ENCODE measurements around the gene SLC4A1AP. TPM values are rescaled to one million over a fixed set of nuclear protein-coding genes. Genes with fewer than 3 reads are reported as not detected.

Gene SLC4A1AP
- total and polyA plus RNA-seq, 2 donors from 2014 or later = 19.1 to 20.9 TPM

- intact Hi-C loops (cut with DNase I) = loop anchor here (10.0 kb wide), 1 partner anchor 746 kb away; no protein-coding TSS in a partner anchor
- TF ChIP-seq CTCF (IDR thresholded peaks at IDR 0.05; ENCODE audit: borderline replicate concordance, extremely low read depth, insufficient read depth) = no peak
- peaks cover 0 to 4% (median 2%) of the 10 kb centered on the region in 3 donors for H3K4me1 ChIP-seq (ENCODE audit: control insufficient read depth in 2 of 3, insufficient read depth in 2 of 3, low read depth in 1 of 3, low read length in 3 of 3)
- H3K9ac ChIP-seq (ENCODE audit: low read length in 3 of 3) = no peak overlapping the region
- FAIRE-seq (no peak), DNase-seq (no peak)
- no peaks in the 10 kb centered on the region for H3K9me3 ChIP-seq (ENCODE audit: control insufficient read depth in 2 of 3, insufficient read depth in 1 of 3, low read length in 3 of 3)
- H3K27me3 ChIP-seq (ENCODE audit: control insufficient read depth, insufficient read depth, low read length) = no peaks in the 10 kb centered on the region
- peak overlapping the region in 1 of 2 donors; percentile 72 for H3K27ac ChIP-seq (ENCODE audit: low read depth in 2 of 2, low read length in 2 of 2)
- no peaks in the 10 kb centered on the region for H3K36me3 ChIP-seq (ENCODE audit: control insufficient read depth in 2 of 3, insufficient read depth in 3 of 3, low read length in 3 of 3)
- H3K4me3 ChIP-seq (ENCODE audit: low read length in 3 of 3) = no peak overlapping the region
Measured at GRCh38 chr2:27708666-27709065, 45.0 kb downstream of the SLC4A1AP start.

- no peaks in the 10 kb centered on the region for H3K36me3 ChIP-seq (ENCODE audit: control insufficient read depth in 2 of 3, insufficient read depth in 3 of 3, low read length in 3 of 3)
- intact Hi-C loops (cut with DNase I) = loop anchor here (10.0 kb wide), 1 partner anchor 745 kb away; no protein-coding TSS in a partner anchor
- no peak for FAIRE-seq
- H3K27me3 ChIP-seq (ENCODE audit: control insufficient read depth, insufficient read depth, low read length) = no peaks in the 10 kb centered on the region
- no peak overlapping the region for H3K9ac ChIP-seq (ENCODE audit: low read length in 3 of 3)
- peak in 2 of 5 donors; percentile 19 to 29 for DNase-seq
- H3K27ac ChIP-seq (ENCODE audit: low read depth in 2 of 2, low read length in 2 of 2) = peak overlapping the region in 1 of 2 donors; percentile 15
- peaks cover 0 to 4% (median 2%) of the 10 kb centered on the region in 3 donors for H3K4me1 ChIP-seq (ENCODE audit: control insufficient read depth in 2 of 3, insufficient read depth in 2 of 3, low read depth in 1 of 3, low read length in 3 of 3)
- H3K4me3 ChIP-seq (ENCODE audit: low read length in 3 of 3) = no peak overlapping the region
- TF ChIP-seq CTCF (IDR thresholded peaks at IDR 0.05; ENCODE audit: borderline replicate concordance, extremely low read depth, insufficient read depth) = no peak
- no peaks in the 10 kb centered on the region for H3K9me3 ChIP-seq (ENCODE audit: control insufficient read depth in 2 of 3, insufficient read depth in 1 of 3, low read length in 3 of 3)
Measured at GRCh38 chr2:27709326-27709725, 45.6 kb downstream of the SLC4A1AP start.

GRCh38 chr2:27709960-27710575 is 46.4 kb downstream of the SLC4A1AP start:
- H3K27me3 ChIP-seq (ENCODE audit: control insufficient read depth, insufficient read depth, low read length) = no peaks in the 10 kb centered on the region
- FAIRE-seq (no peak), DNase-seq (no peak)
- H3K4me1 ChIP-seq (ENCODE audit: control insufficient read depth in 2 of 3, insufficient read depth in 2 of 3, low read depth in 1 of 3, low read length in 3 of 3) = peaks cover 0 to 7% (median 2%) of the 10 kb centered on the region in 3 donors
- H3K27ac ChIP-seq (ENCODE audit: low read depth in 2 of 2, low read length in 2 of 2) = no peak overlapping the region
- H3K4me3 ChIP-seq (ENCODE audit: low read length in 3 of 3) = no peak overlapping the region
- no peak overlapping the region for H3K9ac ChIP-seq (ENCODE audit: low read length in 3 of 3)
- intact Hi-C loops (cut with DNase I) = loop anchor here (10.0 kb wide), 1 partner anchor 745 kb away; no protein-coding TSS in a partner anchor
- no peak for TF ChIP-seq CTCF (IDR thresholded peaks at IDR 0.05; ENCODE audit: borderline replicate concordance, extremely low read depth, insufficient read depth)
- no peaks in the 10 kb centered on the region for H3K36me3 ChIP-seq (ENCODE audit: control insufficient read depth in 2 of 3, insufficient read depth in 3 of 3, low read length in 3 of 3)
- H3K9me3 ChIP-seq (ENCODE audit: control insufficient read depth in 2 of 3, insufficient read depth in 1 of 3, low read length in 3 of 3) = no peaks in the 10 kb centered on the region
